K562 (cell line): ENCODE data around the gene ATXN2L. TPM values are rescaled to one million over a fixed set of nuclear protein-coding genes. Genes with fewer than 3 reads are reported as not detected.
A peak's percentile ranks its signal among the peaks of the same experiment; 100 is the strongest.

Source experiments
- DMBX1 ChIP-seq: fragments of 250-450 bp; sonication (Bioruptor Pico); IDR thresholded peaks from 2 replicates; pipeline ENCODE4 v1.8.0; 2022; ENCODE audit warnings: inconsistent platforms, mild to moderate bottlenecking, moderate library complexity, borderline replicate concordance
- EP300 ChIP-seq: IDR thresholded peaks from 2 replicates; pipeline ENCODE4 v1.6.1; 2012; ENCODE audit warnings: low read length, improper control_type of control experiment
- EWSR1 ChIP-seq: fragments of 450-650 bp; IDR thresholded peaks from 2 replicates; pipeline ENCODE4 v1.6.1; 2018; ENCODE audit warnings: borderline replicate concordance, mild to moderate bottlenecking, low read depth, moderate library complexity; ENCODE audit not compliant: partially characterized antibody
- MAFK ChIP-seq: IDR thresholded peaks from 2 replicates; pipeline ENCODE4 v1.6.1; 2011; ENCODE audit warnings: low read length, improper control_type of control experiment
- PHF20 ChIP-seq: fragments of 450-650 bp; IDR thresholded peaks from 2 replicates; pipeline ENCODE4 v1.6.1; 2018; ENCODE audit not compliant: partially characterized antibody
- POLR2H ChIP-seq: IDR thresholded peaks from 2 replicates; pipeline ENCODE4 v1.6.1; 2016; ENCODE audit warnings: missing genetic modification characterization, low read depth, mild to moderate bottlenecking, control low read depth, missing compliant biosample characterization, moderate library complexity
- PTRF ChIP-seq: fragments of 450-650 bp; IDR thresholded peaks from 2 replicates; pipeline ENCODE4 v1.6.1; 2016; ENCODE audit warnings: mild to moderate bottlenecking, missing genetic modification characterization, missing compliant biosample characterization
- RAD21 ChIP-seq, 2 experiments: fragments of 250-450 bp in 1 of 2; fragments of 450-650 bp in 1 of 2; sonication (Bioruptor Pico) in 1 of 2; formaldehyde crosslinking in 1 of 2; IDR thresholded peaks in 1 of 2; conservative IDR thresholded peaks in 1 of 2; 2 replicates each; pipeline versions ENCODE4 v1.4.0 to v1.8.0; 2020 to 2022; ENCODE audit warnings: mild to moderate bottlenecking in 2 of 2, moderate library complexity in 1 of 2
- SIX5 ChIP-seq, 2 experiments: IDR thresholded peaks; 2 replicates each; pipeline ENCODE4 v1.6.1; 2011; ENCODE audit warnings: low read length in 2 of 2, borderline replicate concordance in 1 of 2, low read depth in 1 of 2, mild to moderate bottlenecking in 1 of 2, moderate library complexity in 1 of 2; ENCODE audit not compliant: insufficient read depth in 1 of 2
- TAF1 ChIP-seq: IDR thresholded peaks from 2 replicates; pipeline ENCODE4 v1.6.1; 2011; ENCODE audit warnings: mild to moderate bottlenecking, low read length, moderate library complexity; ENCODE audit not compliant: insufficient read depth, control insufficient read depth, severe bottlenecking; ENCODE audit errors: extremely low read depth
- TEAD4 ChIP-seq, 2 experiments: sonication (generic) in 1 of 2; formaldehyde crosslinking in 1 of 2; IDR thresholded peaks; 2 replicates each; pipeline versions ENCODE4 v1.6.1 to v1.8.0; 2012 to 2022; ENCODE audit warnings: borderline replicate concordance in 1 of 2, inconsistent platforms in 1 of 2, low read length in 1 of 2, mild to moderate bottlenecking in 1 of 2, missing genetic modification reagents in 1 of 2
- ZKSCAN1 ChIP-seq: fragments of 150-350 bp; IDR thresholded peaks from 2 replicates; pipeline ENCODE4 v1.6.1; 2016; ENCODE audit warnings: low read depth, low read length
- ZNF146 ChIP-seq: IDR thresholded peaks from one replicate; pipeline ENCODE4 v1.6.1; 2018; ENCODE audit warnings: missing compliant biosample characterization; ENCODE audit not compliant: unreplicated experiment
- ZNF165 ChIP-seq: fragments of 250-450 bp; sonication (Bioruptor Pico); IDR thresholded peaks from 2 replicates; pipeline ENCODE4 v1.4.0; 2020; ENCODE audit warnings: borderline replicate concordance
- ZNF23 ChIP-seq: fragments of 250-450 bp; sonication (Bioruptor Pico); IDR thresholded peaks from 2 replicates; pipeline ENCODE4 v1.4.0; 2020; ENCODE audit warnings: mild to moderate bottlenecking
- ZNF551 ChIP-seq: fragments of 250-450 bp; sonication (Bioruptor Pico); IDR thresholded peaks from 2 replicates; pipeline ENCODE4 v1.5.0; 2021; ENCODE audit warnings: mild to moderate bottlenecking, moderate library complexity
- ZNF696 ChIP-seq: fragments of 250-450 bp; sonication (Bioruptor Pico); conservative IDR thresholded peaks from 2 replicates; pipeline ENCODE4 v1.4.0; 2020; ENCODE audit warnings: mild to moderate bottlenecking, moderate library complexity
- ZNF75A ChIP-seq: fragments of 450-650 bp; formaldehyde crosslinking; IDR thresholded peaks from 2 replicates; pipeline ENCODE4 v1.4.0; 2020; ENCODE audit warnings: mild to moderate bottlenecking
- polyA plus RNA-seq, 8 experiments: library from polyadenylated mRNA; depleted of rRNA in 4 of 8; stranded (reverse) in 5 of 8; unstranded in 3 of 8; fragments of >200 nt; fragmentation: Nextera tagmentation in 2 of 8; fragmentation: Illumina TruSeq in 1 of 8; extraction: Ambion mirVana in 2 of 8; extraction: Trizol in 1 of 8; gene quantifications; 2 replicates each; pipeline versions ENCODE4 v1.2.1 to v1.2.3, GENCODE V29; 2011 to 2014; ENCODE audit warnings: inconsistent platforms in 1 of 8, missing spikeins in 1 of 8
- total RNA-seq, 7 experiments: library from RNA; depleted of rRNA in 6 of 7; stranded (reverse); fragments of >200 nt in 6 of 7; fragmentation: Illumina TruSeq in 2 of 7; extraction: Trizol in 2 of 7; gene quantifications; 2 replicates each; pipeline versions ENCODE4 v1.2.1 to v1.2.3, GENCODE V29; 2011 to 2021; ENCODE audit warnings: low replicate concordance in 1 of 7
- TF ChIP-seq, protein P1 (sequence below): fragments of 450-650 bp; IDR thresholded peaks from 2 replicates; pipeline ENCODE4 v1.7.1; 2018; ENCODE audit warnings: mild to moderate bottlenecking, low read depth; ENCODE audit not compliant: partially characterized antibody
- TF ChIP-seq, protein P2 (sequence below): IDR thresholded peaks from 2 replicates; pipeline ENCODE4 v1.6.1; 2014; ENCODE audit warnings: antibody characterized with exemption
- TF ChIP-seq, protein P3 (sequence below): IDR thresholded peaks from 2 replicates; pipeline ENCODE4 v1.6.1; 2012; ENCODE audit warnings: low read depth, low read length, improper control_type of control experiment, borderline replicate concordance

The ATXN2L gene
- total and polyA plus RNA-seq, 9 of the 15 experiments (the other 6 are each of a cell fraction or from before 2014, with no cell fraction given): 3.8 to 280 (median 37.2) TPM

DNA sequence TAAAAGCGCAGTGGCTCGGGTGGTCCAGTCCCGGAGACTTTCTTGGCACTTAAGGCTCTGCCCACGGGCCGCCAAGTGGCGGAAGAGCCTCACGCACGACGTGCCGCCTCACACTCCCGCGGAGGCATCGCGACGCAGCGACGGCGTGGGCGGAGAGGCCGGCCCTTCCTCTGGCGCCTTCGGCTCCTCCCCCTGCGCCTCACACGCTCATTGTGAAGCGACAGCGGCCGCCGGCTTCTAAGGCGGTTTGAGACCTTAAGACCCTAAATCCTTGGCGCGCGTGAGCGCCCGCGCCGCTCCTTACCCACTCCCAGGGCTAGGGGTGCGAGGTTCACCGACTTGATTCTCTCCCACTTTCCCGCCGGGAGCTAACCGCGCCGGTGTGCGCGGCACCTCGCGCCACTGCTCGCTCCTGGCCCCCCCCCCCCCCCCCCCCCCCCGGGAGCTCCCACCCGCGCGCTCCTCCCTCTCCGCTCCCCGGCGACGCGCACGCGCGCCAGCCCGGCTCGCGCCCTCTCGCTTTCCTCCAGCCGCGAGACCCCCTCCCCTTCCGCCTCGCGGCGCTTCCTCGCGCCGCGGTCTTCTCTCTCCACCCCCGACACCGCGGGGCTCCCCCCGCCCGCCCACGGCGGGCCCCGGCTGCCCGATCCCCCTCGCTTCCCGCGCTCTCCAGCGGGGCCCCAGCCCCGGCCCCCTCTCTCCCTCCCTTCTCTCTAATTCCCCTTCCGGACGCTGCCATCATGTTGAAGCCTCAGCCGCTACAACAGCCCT is at the start of gene ATXN2L (continued):
- no peak for TF ChIP-seq DMBX1 (CRISPR knock-in tag)
- TF ChIP-seq MAFK: no peak
- TF ChIP-seq ZNF75A (CRISPR knock-in tag): no peak
- peak; percentile 87 for TF ChIP-seq TAF1
- TF ChIP-seq, protein P1, sequence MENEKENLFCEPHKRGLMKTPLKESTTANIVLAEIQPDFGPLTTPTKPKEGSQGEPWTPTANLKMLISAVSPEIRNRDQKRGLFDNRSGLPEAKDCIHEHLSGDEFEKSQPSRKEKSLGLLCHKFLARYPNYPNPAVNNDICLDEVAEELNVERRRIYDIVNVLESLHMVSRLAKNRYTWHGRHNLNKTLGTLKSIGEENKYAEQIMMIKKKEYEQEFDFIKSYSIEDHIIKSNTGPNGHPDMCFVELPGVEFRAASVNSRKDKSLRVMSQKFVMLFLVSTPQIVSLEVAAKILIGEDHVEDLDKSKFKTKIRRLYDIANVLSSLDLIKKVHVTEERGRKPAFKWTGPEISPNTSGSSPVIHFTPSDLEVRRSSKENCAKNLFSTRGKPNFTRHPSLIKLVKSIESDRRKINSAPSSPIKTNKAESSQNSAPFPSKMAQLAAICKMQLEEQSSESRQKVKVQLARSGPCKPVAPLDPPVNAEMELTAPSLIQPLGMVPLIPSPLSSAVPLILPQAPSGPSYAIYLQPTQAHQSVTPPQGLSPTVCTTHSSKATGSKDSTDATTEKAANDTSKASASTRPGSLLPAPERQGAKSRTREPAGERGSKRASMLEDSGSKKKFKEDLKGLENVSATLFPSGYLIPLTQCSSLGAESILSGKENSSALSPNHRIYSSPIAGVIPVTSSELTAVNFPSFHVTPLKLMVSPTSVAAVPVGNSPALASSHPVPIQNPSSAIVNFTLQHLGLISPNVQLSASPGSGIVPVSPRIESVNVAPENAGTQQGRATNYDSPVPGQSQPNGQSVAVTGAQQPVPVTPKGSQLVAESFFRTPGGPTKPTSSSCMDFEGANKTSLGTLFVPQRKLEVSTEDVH: no peak
- TF ChIP-seq, protein P2, sequence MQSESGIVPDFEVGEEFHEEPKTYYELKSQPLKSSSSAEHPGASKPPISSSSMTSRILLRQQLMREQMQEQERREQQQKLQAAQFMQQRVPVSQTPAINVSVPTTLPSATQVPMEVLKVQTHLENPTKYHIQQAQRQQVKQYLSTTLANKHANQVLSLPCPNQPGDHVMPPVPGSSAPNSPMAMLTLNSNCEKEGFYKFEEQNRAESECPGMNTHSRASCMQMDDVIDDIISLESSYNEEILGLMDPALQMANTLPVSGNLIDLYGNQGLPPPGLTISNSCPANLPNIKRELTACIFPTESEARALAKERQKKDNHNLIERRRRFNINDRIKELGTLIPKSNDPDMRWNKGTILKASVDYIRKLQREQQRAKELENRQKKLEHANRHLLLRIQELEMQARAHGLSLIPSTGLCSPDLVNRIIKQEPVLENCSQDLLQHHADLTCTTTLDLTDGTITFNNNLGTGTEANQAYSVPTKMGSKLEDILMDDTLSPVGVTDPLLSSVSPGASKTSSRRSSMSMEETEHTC: no peak
- no peak for TF ChIP-seq EWSR1
- TF ChIP-seq PTRF (tag): no peak
- TF ChIP-seq ZNF23 (CRISPR knock-in tag): peak; percentile 54; the same call in 1 of the 2 replicates
- TF ChIP-seq EP300: peak; percentile 57; the same call in 1 of the 2 replicates
- TF ChIP-seq TEAD4 (IDR thresholded peaks at IDR 0.05; ENCODE audit: low read length): 0 out of 2 replicates have a peak, but pooled peaks have one; percentile 24
- no peak for TF ChIP-seq TEAD4 (CRISPR knock-in tag; IDR thresholded peaks at IDR 0.05; ENCODE audit: borderline replicate concordance)
- TF ChIP-seq ZNF146 (CRISPR knock-in tag): no peak
- peak; percentile 9 to 24; a peak in 2 of 4 replicates for TF ChIP-seq RAD21 (CRISPR knock-in tag; conservative IDR thresholded peaks at IDR 0.05 in 1 of 2, IDR thresholded peaks at IDR 0.05 in 1 of 2)
- peak; percentile 79 for TF ChIP-seq PHF20
- no peak for TF ChIP-seq ZNF696
- TF ChIP-seq ZNF165 (CRISPR knock-in tag): no peak
- TF ChIP-seq SIX5 (IDR thresholded peaks at IDR 0.05; ENCODE audit: borderline replicate concordance in 1 of 2, insufficient read depth in 1 of 2, low read depth in 1 of 2, low read length in 2 of 2): peak in 1 of 2 experiments; percentile 12; a peak in 1 of 4 replicates
- TF ChIP-seq ZNF551 (CRISPR knock-in tag): no peak
- TF ChIP-seq POLR2H: peak; percentile 85
- TF ChIP-seq, protein P3, sequence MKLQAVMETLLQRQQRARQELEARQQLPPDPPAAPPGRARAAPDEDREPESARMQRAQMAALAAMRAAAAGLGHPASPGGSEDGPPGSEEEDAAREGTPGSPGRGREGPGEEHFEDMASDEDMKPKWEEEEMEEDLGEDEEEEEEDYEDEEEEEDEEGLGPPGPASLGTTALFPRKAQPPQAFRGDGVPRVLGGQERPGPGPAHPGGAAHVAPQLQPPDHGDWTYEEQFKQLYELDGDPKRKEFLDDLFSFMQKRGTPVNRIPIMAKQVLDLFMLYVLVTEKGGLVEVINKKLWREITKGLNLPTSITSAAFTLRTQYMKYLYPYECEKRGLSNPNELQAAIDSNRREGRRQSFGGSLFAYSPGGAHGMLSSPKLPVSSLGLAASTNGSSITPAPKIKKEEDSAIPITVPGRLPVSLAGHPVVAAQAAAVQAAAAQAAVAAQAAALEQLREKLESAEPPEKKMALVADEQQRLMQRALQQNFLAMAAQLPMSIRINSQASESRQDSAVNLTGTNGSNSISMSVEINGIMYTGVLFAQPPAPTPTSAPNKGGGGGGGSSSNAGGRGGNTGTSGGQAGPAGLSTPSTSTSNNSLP: no peak
- no peak for TF ChIP-seq ZKSCAN1
